ENCODE measurements around the gene TNFRSF6B.
A peak's percentile ranks its signal among the peaks of the same experiment; 100 is the strongest.
"Not testable (repeated sequence)": the region's sequence is repeated elsewhere in the genome, so short reads cannot be mapped to it uniquely, and the experiment has no call there.

Gene TNFRSF6B

GRCh38 chr20:63707558-63708300 is 11.3 kb downstream of the TNFRSF6B start, which contains the start of the genes ARFRP1 and ZGPAT:
Gene ARFRP1, minus strand, starts transcription at chr20:63707976. Its CDS starts 885 bp downstream, at chr20:63707091.
Gene ZGPAT, plus strand, starts transcription at chr20:63708039. Its CDS starts 542 bp downstream, at chr20:63708581.
- peak; percentile 63; the same call in 1 of the 2 replicates for TF ChIP-seq POLR2A (IDR thresholded peaks at IDR 0.05; ENCODE audit: low read depth, low read length)
- peak; percentile 87 for DNase-seq (ENCODE audit: insufficient read length, low spot score)
- FAIRE-seq, result no peak

- no peak for FAIRE-seq
- no peak for DNase-seq (ENCODE audit: insufficient read length, low spot score)
- no peak for TF ChIP-seq POLR2A (IDR thresholded peaks at IDR 0.05; ENCODE audit: low read depth, low read length)
Observed at GRCh38 chr20:63708301-63709148, 12.1 kb downstream of the TNFRSF6B start.

GRCh38 chr20:63709149-63709527 is 12.7 kb downstream of the TNFRSF6B start:
- FAIRE-seq (no peak), DNase-seq (ENCODE audit: insufficient read length, low spot score) (no peak)
- no peak for TF ChIP-seq POLR2A (IDR thresholded peaks at IDR 0.05; ENCODE audit: low read depth, low read length)

- no peak for TF ChIP-seq POLR2A (IDR thresholded peaks at IDR 0.05; ENCODE audit: low read depth, low read length)
- no peak for FAIRE-seq
- DNase-seq (ENCODE audit: insufficient read length, low spot score), result no peak
Observed at GRCh38 chr20:63711085-63711645, 14.7 kb downstream of the TNFRSF6B start.

- DNase-seq (ENCODE audit: insufficient read length, low spot score) (no peak), FAIRE-seq (no peak)
- TF ChIP-seq POLR2A (IDR thresholded peaks at IDR 0.05; ENCODE audit: low read depth, low read length), result no peak
Observed at GRCh38 chr20:63712191-63712590, 15.7 kb downstream of the TNFRSF6B start.

GRCh38 chr20:63714858-63715257 is 18.4 kb downstream of the TNFRSF6B start:
- DNase-seq (ENCODE audit: insufficient read length, low spot score) (no peak), FAIRE-seq (no peak)
- no peak for TF ChIP-seq POLR2A (IDR thresholded peaks at IDR 0.05; ENCODE audit: low read depth, low read length)

- no peak for DNase-seq (ENCODE audit: insufficient read length, low spot score)
- no peak for FAIRE-seq
- TF ChIP-seq POLR2A (IDR thresholded peaks at IDR 0.05; ENCODE audit: low read depth, low read length), result no peak
Observed at GRCh38 chr20:63718996-63719395, 22.5 kb downstream of the TNFRSF6B start.

GRCh38 chr20:63722967-63723622 is 26.6 kb downstream of the TNFRSF6B start:
- not testable (repeated sequence) for FAIRE-seq; DNase-seq (ENCODE audit: insufficient read length, low spot score)

- not testable (repeated sequence) for FAIRE-seq; DNase-seq (ENCODE audit: insufficient read length, low spot score)
Observed at GRCh38 chr20:63730189-63730733, 33.8 kb downstream of the TNFRSF6B start.

GRCh38 chr20:63731410-63731809 is 35.0 kb downstream of the TNFRSF6B start:
- no peak for TF ChIP-seq POLR2A (IDR thresholded peaks at IDR 0.05; ENCODE audit: low read depth, low read length)
- no peak for DNase-seq (ENCODE audit: insufficient read length, low spot score)
- no peak for FAIRE-seq

GRCh38 chr20:63732118-63733095 is 36.0 kb downstream of the TNFRSF6B start:
- FAIRE-seq (no peak), DNase-seq (ENCODE audit: insufficient read length, low spot score) (no peak)
- TF ChIP-seq POLR2A (IDR thresholded peaks at IDR 0.05; ENCODE audit: low read depth, low read length), result no peak

- no peak for FAIRE-seq
- TF ChIP-seq POLR2A (IDR thresholded peaks at IDR 0.05; ENCODE audit: low read depth, low read length), result no peak
- DNase-seq (ENCODE audit: insufficient read length, low spot score), result no peak
Observed at GRCh38 chr20:63733117-63733516, 36.7 kb downstream of the TNFRSF6B start.

All from H54 (cell line).